Measurements from ENCODE around the gene ATP6AP2. TPM values are rescaled to one million over a fixed set of nuclear protein-coding genes. Genes with fewer than 3 reads are reported as not detected.

Gene ATP6AP2
- total RNA-seq, 1 experiment from 2014 or later: 67.5 TPM

DNA sequence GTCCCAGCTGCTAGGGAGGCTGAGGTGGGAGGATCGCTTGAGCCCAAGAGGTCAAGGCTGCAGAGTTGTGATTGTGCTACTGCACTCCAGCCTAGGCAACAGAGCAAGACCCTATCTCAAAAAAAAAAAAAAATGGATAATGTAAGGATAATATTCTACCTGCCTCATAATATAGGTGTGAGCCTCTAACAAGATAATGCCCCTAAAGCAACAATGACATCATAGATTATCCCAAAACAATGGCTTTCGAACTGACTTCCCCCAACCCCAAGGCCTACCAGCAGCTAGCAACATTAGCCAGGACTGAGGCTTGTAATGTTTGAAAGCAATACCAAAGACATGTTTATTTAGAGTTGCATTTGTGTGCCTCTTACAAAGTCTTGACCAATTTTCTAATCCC is 33.9 kb upstream of the ATP6AP2 start:
- peaks cover 10 to 12% of the 10 kb centered on the region in 2 experiments for H3K4me1 Mint-ChIP-seq
- H2AK5ac ChIP-seq (ENCODE audit: insufficient read length, low read length): no peak overlapping the region

More for the DNA sequence above, 33.9 kb upstream of the ATP6AP2 start:
- Histone ChIP-seq H4K8ac (replicated peaks; ENCODE audit: insufficient read length, low read depth, low read length) (no peak overlapping the region), H3K79me2 (ENCODE audit: insufficient read depth, low read length) (no peaks in the 10 kb centered on the region), H3K4me2 (ENCODE audit: insufficient read depth, insufficient read length, low read length) (no peak overlapping the region), H3K18ac (ENCODE audit: insufficient read length, low read depth, low read length) (no peak overlapping the region), H3K4me1 (ENCODE audit: insufficient read depth, low read length) (no peaks in the 10 kb centered on the region), H3K9ac (ENCODE audit: extremely low read depth, insufficient read length, low read length) (no peak overlapping the region), H3K23me2 (ENCODE audit: insufficient read length, low read depth, low read length, poor library complexity, severe bottlenecking) (no peaks in the 10 kb centered on the region), H3K56ac (ENCODE audit: insufficient read length, low read depth, low read length) (no peak overlapping the region), H4K20me1 (ENCODE audit: control insufficient read depth, insufficient read depth, insufficient read length) (no peaks in the 10 kb centered on the region), H3K27me3 (ENCODE audit: insufficient read depth, low read length) (no peaks in the 10 kb centered on the region), H2BK5ac (ENCODE audit: insufficient read length, low read length) (no peak overlapping the region), H2BK120ac (ENCODE audit: low read depth, low read length, poor library complexity, severe bottlenecking) (no peak overlapping the region), H2BK12ac (ENCODE audit: insufficient read length, low read depth, low read length) (no peak overlapping the region), H4K5ac (ENCODE audit: insufficient read length, low read depth, low read length) (no peak overlapping the region), H4K91ac (ENCODE audit: insufficient read length, low read depth, low read length) (no peak overlapping the region), H3K9me3 (ENCODE audit: control insufficient read depth, low read depth, low read length) (no peaks in the 10 kb centered on the region), H3K27ac (ENCODE audit: insufficient read length, low read depth, low read length) (no peak overlapping the region), H3T11ph (ENCODE audit: low read length) (no peak overlapping the region), H3K23ac (ENCODE audit: insufficient read length, low read depth, low read length) (no peak overlapping the region), H2BK20ac (ENCODE audit: low read depth, low read length, poor library complexity, severe bottlenecking) (no peak overlapping the region), H2AFZ (ENCODE audit: low read length) (no peak overlapping the region), H3K14ac (ENCODE audit: insufficient read depth, low read length) (no peak overlapping the region), H3K4ac (ENCODE audit: low read depth, low read length) (no peak overlapping the region), H2BK15ac (ENCODE audit: low read depth, low read length) (no peak overlapping the region), H3K79me1 (ENCODE audit: insufficient read depth, low read depth, low read length, poor library complexity, severe bottlenecking) (no peaks in the 10 kb centered on the region)
- Mint-ChIP-seq H3K27ac (no peak overlapping the region), H3K27me3 (ENCODE audit: low read depth) (peaks cover 2% of the 10 kb centered on the region; the same call in 1 of the 2 replicates), H3K36me3 (ENCODE audit: insufficient read depth in 1 of 3, low read depth in 3 of 3) (peaks cover 0 to 2% (median 2%) of the 10 kb centered on the region in 3 experiments; a peak in 2 of 7 replicates), H3K9me3 (peaks cover 50 to 52% of the 10 kb centered on the region in 2 experiments), H3K4me3 (no peak overlapping the region)
- TF ChIP-seq CTCF (conservative IDR thresholded peaks at IDR 0.05): no peak
- no peak for DNase-seq
- WGBS (ENCODE audit: extremely low coverage, insufficient read length, low lambda C conversion rate): no CpG with 5 or more reads among the region's 2 CpGs
